ENCODE results near the gene DUSP28. TPM values are rescaled to one million over a fixed set of nuclear protein-coding genes. Genes with fewer than 3 reads are reported as not detected.
A peak's percentile ranks its signal among the peaks of the same experiment; 100 is the strongest.

DUSP28 gene, protein sequence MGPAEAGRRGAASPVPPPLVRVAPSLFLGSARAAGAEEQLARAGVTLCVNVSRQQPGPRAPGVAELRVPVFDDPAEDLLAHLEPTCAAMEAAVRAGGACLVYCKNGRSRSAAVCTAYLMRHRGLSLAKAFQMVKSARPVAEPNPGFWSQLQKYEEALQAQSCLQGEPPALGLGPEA
- 1.6 TPM for polyA plus RNA-seq (2013, experiment 1 of 2)
- 1.6 TPM for polyA plus RNA-seq (2013, experiment 2 of 2)

- peak within 1 kb of the TSS; percentile 37 for H2BK120ac ChIP-seq (ENCODE audit: low read depth, low read length)
- H2BK5ac ChIP-seq (ENCODE audit: low read length), result no peak within 1 kb of the TSS
- no peaks in the 10 kb centered on the region for H3K27me3 ChIP-seq (ENCODE audit: insufficient read depth, low read length, poor library complexity)
- no CpG with 5 or more reads among the region's 39 CpGs for WGBS (ENCODE audit: extremely low coverage, insufficient coverage, low lambda C conversion rate)
- H3K4me1 ChIP-seq (ENCODE audit: control insufficient read depth, low read depth, low read length), result peaks cover 5% of the 10 kb centered on the region
- no peaks in the 10 kb centered on the region for H3K36me3 ChIP-seq (ENCODE audit: control insufficient read depth, insufficient read depth, low read length)
- no peak within 1 kb of the TSS for H2AK5ac ChIP-seq (ENCODE audit: low read length)
- peaks cover 3% of the 10 kb centered on the region for H3K79me1 ChIP-seq (ENCODE audit: low read length)
- peak within 1 kb of the TSS; percentile 76 for H3K4ac ChIP-seq (ENCODE audit: low read depth, low read length)
- H3K79me2 ChIP-seq (ENCODE audit: control insufficient read depth, insufficient read depth, low read length), result no peaks in the 10 kb centered on the region
- peak within 1 kb of the TSS; percentile 45 for H3K23ac ChIP-seq (ENCODE audit: low read length)
- H3K18ac ChIP-seq (ENCODE audit: low read length), result peak within 1 kb of the TSS; percentile 97
- H3K27ac ChIP-seq (ENCODE audit: low read depth, low read length), result peak within 1 kb of the TSS; percentile 93
- H4K5ac ChIP-seq (ENCODE audit: low read length), result no peak within 1 kb of the TSS
- peak within 1 kb of the TSS; percentile 86 for H3K4me2 ChIP-seq (ENCODE audit: low read length)
- peak within 1 kb of the TSS; percentile 87 for H4K8ac ChIP-seq (ENCODE audit: low read depth, low read length)
- peak within 1 kb of the TSS; percentile 92 for H3K9ac ChIP-seq (ENCODE audit: low read length)
- peak within 1 kb of the TSS; percentile 59 for H3K4me3 ChIP-seq (ENCODE audit: low read length)
- no peak within 1 kb of the TSS for H2BK15ac ChIP-seq (replicated peaks; ENCODE audit: low read depth)
- peak; percentile 85 for DNase-seq
- peak within 1 kb of the TSS; percentile 99 for H3K56ac ChIP-seq (ENCODE audit: low read length)
Observed at GRCh38 chr2:240560084-240560479, at the start of gene DUSP28. Gene DUSP28, plus strand, starts transcription at chr2:240560357. Its CDS starts 328 bp downstream, at chr2:240560685.

DNA sequence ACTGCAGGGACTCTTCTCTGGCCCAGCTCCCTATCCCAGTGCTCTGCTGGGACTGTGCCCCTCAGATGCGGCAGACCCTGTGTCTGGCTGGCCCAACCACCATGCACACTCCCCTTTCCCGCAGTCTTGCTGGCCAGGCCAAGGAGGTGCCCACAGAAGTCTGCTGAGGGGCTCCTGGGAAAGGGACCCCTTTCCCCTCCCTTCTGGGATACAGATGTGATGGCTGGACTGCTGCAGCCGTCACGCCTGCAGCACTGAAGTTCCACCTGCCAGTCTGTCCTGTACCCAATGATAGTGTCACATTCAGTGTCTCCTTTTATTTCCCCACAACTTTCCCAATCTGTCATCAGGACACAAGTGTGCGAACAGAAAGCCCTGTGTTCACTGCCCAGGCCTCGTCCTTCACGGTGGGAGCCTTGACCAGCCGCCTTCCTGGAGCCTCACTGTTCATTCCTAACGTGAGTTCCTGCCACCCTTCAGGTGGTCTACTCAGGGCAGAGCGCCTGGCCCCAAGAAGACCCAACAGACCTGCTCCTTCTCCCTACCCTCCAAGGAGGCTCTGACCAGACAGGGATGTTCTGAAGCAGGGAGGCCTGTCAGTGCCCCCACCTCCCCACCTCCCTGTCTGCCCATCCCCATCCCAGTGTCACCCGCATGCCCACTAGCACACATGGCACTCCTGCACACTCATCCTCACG is 49.5 kb upstream of the DUSP28 start:
- Histone ChIP-seq H2AK5ac (ENCODE audit: low read length) (no peak overlapping the region), H2BK15ac (replicated peaks; ENCODE audit: low read depth) (no peak overlapping the region), H3K4me1 (ENCODE audit: control insufficient read depth, low read depth, low read length) (no peaks in the 10 kb centered on the region), H3K36me3 (ENCODE audit: control insufficient read depth, insufficient read depth, low read length) (no peaks in the 10 kb centered on the region), H3K18ac (ENCODE audit: low read length) (no peak overlapping the region), H3K4me3 (ENCODE audit: low read length) (no peak overlapping the region), H3K4ac (ENCODE audit: low read depth, low read length) (no peak overlapping the region), H3K79me1 (ENCODE audit: low read length) (no peaks in the 10 kb centered on the region), H2BK5ac (ENCODE audit: low read length) (no peak overlapping the region), H3K23ac (ENCODE audit: low read length) (no peak overlapping the region), H4K8ac (ENCODE audit: low read depth, low read length) (no peak overlapping the region), H4K5ac (ENCODE audit: low read length) (no peak overlapping the region), H3K56ac (ENCODE audit: low read length) (no peak overlapping the region), H3K27me3 (ENCODE audit: insufficient read depth, low read length, poor library complexity) (no peaks in the 10 kb centered on the region), H3K9ac (ENCODE audit: low read length) (no peak overlapping the region), H3K79me2 (ENCODE audit: control insufficient read depth, insufficient read depth, low read length) (no peaks in the 10 kb centered on the region), H2BK120ac (ENCODE audit: low read depth, low read length) (no peak overlapping the region), H3K4me2 (ENCODE audit: low read length) (no peak overlapping the region), H3K27ac (ENCODE audit: low read depth, low read length) (no peak overlapping the region)
- DNase-seq, result no peak
- WGBS (ENCODE audit: extremely low coverage, insufficient coverage, low lambda C conversion rate), result no CpG with 5 or more reads among the region's 12 CpGs

- no peaks in the 10 kb centered on the region for H3K36me3 ChIP-seq (ENCODE audit: control insufficient read depth, insufficient read depth, low read length)
- no peaks in the 10 kb centered on the region for H3K79me1 ChIP-seq (ENCODE audit: low read length)
- no peak overlapping the region for H3K4me3 ChIP-seq (ENCODE audit: low read length)
- H3K4me2 ChIP-seq (ENCODE audit: low read length), result no peak overlapping the region
- no peak overlapping the region for H3K9ac ChIP-seq (ENCODE audit: low read length)
- no peak for DNase-seq
- H4K5ac ChIP-seq (ENCODE audit: low read length), result no peak overlapping the region
- H3K27ac ChIP-seq (ENCODE audit: low read depth, low read length), result no peak overlapping the region
- H2BK5ac ChIP-seq (ENCODE audit: low read length), result no peak overlapping the region
- no peak overlapping the region for H3K56ac ChIP-seq (ENCODE audit: low read length)
- no peak overlapping the region for H2AK5ac ChIP-seq (ENCODE audit: low read length)
- no CpG with 5 or more reads among the region's 31 CpGs for WGBS (ENCODE audit: extremely low coverage, insufficient coverage, low lambda C conversion rate)
- H3K79me2 ChIP-seq (ENCODE audit: control insufficient read depth, insufficient read depth, low read length), result no peaks in the 10 kb centered on the region
- H2BK15ac ChIP-seq (replicated peaks; ENCODE audit: low read depth), result no peak overlapping the region
- no peak overlapping the region for H4K8ac ChIP-seq (ENCODE audit: low read depth, low read length)
- H2BK120ac ChIP-seq (ENCODE audit: low read depth, low read length), result no peak overlapping the region
- no peak overlapping the region for H3K4ac ChIP-seq (ENCODE audit: low read depth, low read length)
- no peak overlapping the region for H3K18ac ChIP-seq (ENCODE audit: low read length)
- H3K23ac ChIP-seq (ENCODE audit: low read length), result no peak overlapping the region
- no peaks in the 10 kb centered on the region for H3K27me3 ChIP-seq (ENCODE audit: insufficient read depth, low read length, poor library complexity)
- H3K4me1 ChIP-seq (ENCODE audit: control insufficient read depth, low read depth, low read length), result no peaks in the 10 kb centered on the region
Observed at GRCh38 chr2:240511351-240512108, 48.6 kb upstream of the DUSP28 start.

DNA sequence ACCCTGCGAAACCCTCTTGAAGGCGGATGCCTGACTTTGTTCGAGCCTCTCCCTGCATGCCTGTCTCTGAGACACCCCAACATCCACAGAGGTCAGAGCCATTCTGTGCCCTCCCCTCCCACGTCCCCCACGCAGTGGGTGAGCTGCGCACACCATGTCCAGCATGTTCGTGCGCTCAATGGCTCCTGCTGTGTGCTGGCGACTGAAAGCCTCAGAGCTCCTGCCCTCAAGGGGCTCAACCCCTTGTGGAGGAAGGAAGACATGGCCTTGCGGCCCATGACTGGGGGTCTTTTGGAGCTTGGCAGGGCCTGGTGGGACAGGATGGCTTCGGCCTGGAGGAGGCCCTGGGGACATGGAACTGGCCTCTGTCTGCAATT is 48.1 kb upstream of the DUSP28 start:
- no peak for DNase-seq
- Histone ChIP-seq H4K5ac (ENCODE audit: low read length) (no peak overlapping the region), H2BK15ac (replicated peaks; ENCODE audit: low read depth) (no peak overlapping the region), H2BK5ac (ENCODE audit: low read length) (no peak overlapping the region), H3K27me3 (ENCODE audit: insufficient read depth, low read length, poor library complexity) (no peaks in the 10 kb centered on the region), H3K36me3 (ENCODE audit: control insufficient read depth, insufficient read depth, low read length) (no peaks in the 10 kb centered on the region), H3K23ac (ENCODE audit: low read length) (no peak overlapping the region), H3K9ac (ENCODE audit: low read length) (no peak overlapping the region), H2AK5ac (ENCODE audit: low read length) (no peak overlapping the region), H2BK120ac (ENCODE audit: low read depth, low read length) (no peak overlapping the region), H4K8ac (ENCODE audit: low read depth, low read length) (no peak overlapping the region), H3K56ac (ENCODE audit: low read length) (no peak overlapping the region), H3K79me2 (ENCODE audit: control insufficient read depth, insufficient read depth, low read length) (no peaks in the 10 kb centered on the region), H3K4me3 (ENCODE audit: low read length) (no peak overlapping the region), H3K4me1 (ENCODE audit: control insufficient read depth, low read depth, low read length) (no peaks in the 10 kb centered on the region), H3K4ac (ENCODE audit: low read depth, low read length) (no peak overlapping the region), H3K79me1 (ENCODE audit: low read length) (no peaks in the 10 kb centered on the region), H3K4me2 (ENCODE audit: low read length) (no peak overlapping the region), H3K18ac (ENCODE audit: low read length) (no peak overlapping the region), H3K27ac (ENCODE audit: low read depth, low read length) (no peak overlapping the region)
- WGBS (ENCODE audit: extremely low coverage, insufficient coverage, low lambda C conversion rate), result no CpG with 5 or more reads among the region's 11 CpGs

- Histone ChIP-seq H3K27ac (ENCODE audit: low read depth, low read length) (no peak overlapping the region), H2AK5ac (ENCODE audit: low read length) (no peak overlapping the region), H3K79me1 (ENCODE audit: low read length) (no peaks in the 10 kb centered on the region), H3K4me1 (ENCODE audit: control insufficient read depth, low read depth, low read length) (no peaks in the 10 kb centered on the region), H2BK120ac (ENCODE audit: low read depth, low read length) (no peak overlapping the region), H3K4ac (ENCODE audit: low read depth, low read length) (no peak overlapping the region), H3K79me2 (ENCODE audit: control insufficient read depth, insufficient read depth, low read length) (no peaks in the 10 kb centered on the region), H4K8ac (ENCODE audit: low read depth, low read length) (no peak overlapping the region), H3K27me3 (ENCODE audit: insufficient read depth, low read length, poor library complexity) (no peaks in the 10 kb centered on the region), H3K18ac (ENCODE audit: low read length) (no peak overlapping the region), H3K9ac (ENCODE audit: low read length) (no peak overlapping the region), H3K36me3 (ENCODE audit: control insufficient read depth, insufficient read depth, low read length) (no peaks in the 10 kb centered on the region), H2BK15ac (replicated peaks; ENCODE audit: low read depth) (no peak overlapping the region), H2BK5ac (ENCODE audit: low read length) (no peak overlapping the region), H3K4me2 (ENCODE audit: low read length) (no peak overlapping the region), H4K5ac (ENCODE audit: low read length) (no peak overlapping the region), H3K23ac (ENCODE audit: low read length) (no peak overlapping the region), H3K56ac (ENCODE audit: low read length) (no peak overlapping the region), H3K4me3 (ENCODE audit: low read length) (no peak overlapping the region)
- no peak for DNase-seq
- WGBS (ENCODE audit: extremely low coverage, insufficient coverage, low lambda C conversion rate), result no CpG with 5 or more reads among the region's 21 CpGs
Observed at GRCh38 chr2:240512666-240513535, 47.3 kb upstream of the DUSP28 start.
